IMR-90 (cell line): ENCODE measurements around the gene PDE4C. TPM values are rescaled to one million over a fixed set of nuclear protein-coding genes. Genes with fewer than 3 reads are reported as not detected.

Source experiments
- ATAC-seq: fragments of 200-7000 bp; cut with Tn5 transposase; 2 replicates; pipeline ENCODE4 v1.9.1; 2020; ENCODE audit warnings: low read depth, mild to moderate bottlenecking, moderate library complexity
- BruUV-seq: library from RNA; stranded (reverse); fragments of 400-500 nt; replicated peaks from 2 replicates; lab custom pipeline; 2021; lab: Mats Ljungman, UMichigan
- CTCF ChIA-PET: fragments of 300-600 bp; formaldehyde crosslinking; extraction: SDS; loops from one replicate; lab custom pipeline; 2021; ENCODE audit warnings: antibody characterized with exemption; lab: Yijun Ruan, JAX
- POLR2A ChIA-PET: fragments of 300-600 bp; sonication (Branson Sonifier 250); formaldehyde crosslinking; loops from one replicate; lab custom pipeline; 2022; ENCODE audit warnings: antibody characterized with exemption; ENCODE audit not compliant: unreplicated experiment; lab: Charles Lee
- DNase-seq: peaks from one replicate; pipeline ENCODE4 v3.0.0; 2013
- H2AFZ ChIP-seq: replicated peaks from 2 replicates; pipeline ENCODE3; 2013; ENCODE audit warnings: low read length, mild to moderate bottlenecking; ENCODE audit not compliant: poor library complexity
- H2AK5ac ChIP-seq: 2 replicates; pipeline ENCODE4 v1.6.1; 2013; ENCODE audit warnings: low read depth, low read length, inconsistent platforms
- H2AK9ac ChIP-seq: replicated peaks from 2 replicates; pipeline ENCODE3; 2013; ENCODE audit warnings: mild to moderate bottlenecking, low read depth, low read length, moderate library complexity; ENCODE audit not compliant: poor library complexity
- H2BK120ac ChIP-seq: 2 replicates; pipeline ENCODE4 v1.6.1; 2013; ENCODE audit warnings: low read depth, low read length, inconsistent platforms
- H2BK15ac ChIP-seq: 3 replicates; pipeline ENCODE4 v1.6.1; 2013; ENCODE audit warnings: low read depth, low read length, inconsistent platforms
- H2BK20ac ChIP-seq: 2 replicates; pipeline ENCODE4 v1.6.1; 2013; ENCODE audit warnings: low read depth, mild to moderate bottlenecking, inconsistent platforms, low read length, moderate library complexity
- H2BK5ac ChIP-seq: 2 replicates; pipeline ENCODE4 v1.6.1; 2013; ENCODE audit warnings: mild to moderate bottlenecking, low read depth, low read length, inconsistent platforms; ENCODE audit not compliant: poor library complexity, severe bottlenecking
- H3K14ac ChIP-seq: replicated peaks from 2 replicates; pipeline ENCODE4 v1.6.1; 2013; ENCODE audit warnings: low read depth, low read length, inconsistent platforms
- H3K18ac ChIP-seq: 2 replicates; pipeline ENCODE4 v1.6.1; 2013; ENCODE audit warnings: low read depth, low read length, control low read depth
- H3K23ac ChIP-seq: 2 replicates; pipeline ENCODE4 v1.6.1; 2013; ENCODE audit warnings: low read depth, low read length, inconsistent platforms
- H3K27ac ChIP-seq: 2 replicates; pipeline ENCODE4 v1.5.1; 2013; ENCODE audit warnings: mild to moderate bottlenecking, control low read depth, low read length; ENCODE audit not compliant: insufficient read depth
- H3K27me3 ChIP-seq: 2 replicates; pipeline ENCODE4 v1.6.1; 2013; ENCODE audit warnings: low read length; ENCODE audit not compliant: control insufficient read depth, insufficient read depth
- H3K36me3 ChIP-seq: 2 replicates; pipeline ENCODE4 v1.6.1; 2013; ENCODE audit warnings: low read length, mixed read lengths; ENCODE audit not compliant: control insufficient read depth, insufficient read depth
- H3K4ac ChIP-seq: 2 replicates; pipeline ENCODE4 v1.6.1; 2013; ENCODE audit warnings: low read depth, low read length, inconsistent platforms
- H3K4me1 ChIP-seq: 2 replicates; pipeline ENCODE4 v1.6.1; 2013; ENCODE audit warnings: low read length, mixed read lengths; ENCODE audit not compliant: control insufficient read depth, insufficient read depth
- H3K4me2 ChIP-seq: 2 replicates; pipeline ENCODE4 v1.6.1; 2013; ENCODE audit warnings: low read depth, mild to moderate bottlenecking, control low read depth, low read length, moderate library complexity
- H3K4me3 ChIP-seq: 2 replicates; pipeline ENCODE4 v1.5.1; 2013; ENCODE audit warnings: low read depth, mild to moderate bottlenecking, control low read depth, low read length, moderate library complexity; ENCODE audit not compliant: insufficient read depth
- H3K56ac ChIP-seq: 2 replicates; pipeline ENCODE4 v1.6.1; 2013; ENCODE audit warnings: low read length, inconsistent platforms; ENCODE audit not compliant: insufficient read depth; ENCODE audit errors: extremely low read depth
- H3K79me1 ChIP-seq, 2 experiments: 2 replicates each; pipeline ENCODE4 v1.6.1; 2013; ENCODE audit warnings: low read length in 2 of 2, inconsistent platforms in 1 of 2, low read depth in 1 of 2
- H3K9ac ChIP-seq: 2 replicates; pipeline ENCODE4 v1.6.1; 2013; ENCODE audit warnings: low read depth, low read length, control low read depth
- H3K9me1 ChIP-seq: 2 replicates; pipeline ENCODE4 v1.6.1; 2013; ENCODE audit warnings: low read length, inconsistent platforms; ENCODE audit not compliant: insufficient read depth
- H3K9me3 ChIP-seq: 2 replicates; pipeline ENCODE4 v1.6.1; 2013; ENCODE audit warnings: low read length; ENCODE audit not compliant: control insufficient read depth, insufficient read depth
- H4K20me1 ChIP-seq: 2 replicates; pipeline ENCODE4 v1.6.1; 2013; ENCODE audit warnings: low read length, inconsistent platforms; ENCODE audit not compliant: insufficient read depth
- H4K5ac ChIP-seq: 2 replicates; pipeline ENCODE4 v1.6.1; 2013; ENCODE audit warnings: mild to moderate bottlenecking, low read depth, low read length, control low read depth
- H4K8ac ChIP-seq, 2 experiments: 2 replicates each; pipeline ENCODE4 v1.6.1; 2013; ENCODE audit warnings: low read depth in 2 of 2, low read length in 2 of 2, control low read depth in 1 of 2, inconsistent platforms in 1 of 2
- H4K91ac ChIP-seq: 2 replicates; pipeline ENCODE4 v1.6.1; 2013; ENCODE audit warnings: low read depth, low read length, inconsistent platforms; ENCODE audit not compliant: insufficient read depth
- BHLHE40 ChIP-seq: fragments of 150-350 bp; IDR thresholded peaks from 2 replicates; pipeline ENCODE4 v1.6.1; 2016; ENCODE audit warnings: mild to moderate bottlenecking, low read depth, low read length
- CEBPB ChIP-seq: IDR thresholded peaks from 2 replicates; pipeline ENCODE4 v1.6.1; 2012; ENCODE audit warnings: low read depth, low read length, improper control_type of control experiment
- CHD1 ChIP-seq: IDR thresholded peaks from 2 replicates; pipeline ENCODE4 v1.6.1; 2012; ENCODE audit warnings: low read depth, low read length, improper control_type of control experiment
- FOS ChIP-seq: fragments of 150-350 bp; IDR thresholded peaks from 2 replicates; pipeline ENCODE4 v1.6.1; 2016; ENCODE audit warnings: low read depth, low read length
- MAFK ChIP-seq: IDR thresholded peaks from 2 replicates; pipeline ENCODE4 v1.6.1; 2012; ENCODE audit warnings: low read depth, low read length, improper control_type of control experiment
- MXI1 ChIP-seq: IDR thresholded peaks from 2 replicates; pipeline ENCODE4 v1.6.1; 2012; ENCODE audit warnings: low read depth, mild to moderate bottlenecking, low read length, moderate library complexity, borderline replicate concordance
- NFE2L2 ChIP-seq: fragments of 150-350 bp; IDR thresholded peaks from 2 replicates; pipeline ENCODE4 v1.6.1; 2016; ENCODE audit warnings: low read depth, mild to moderate bottlenecking, low read length
- POLR2A ChIP-seq: IDR thresholded peaks from 2 replicates; pipeline ENCODE4 v1.6.1; 2012; ENCODE audit warnings: mild to moderate bottlenecking, low read depth, low read length
- RAD21 ChIP-seq: IDR thresholded peaks from 2 replicates; pipeline ENCODE4 v1.6.1; 2012; ENCODE audit warnings: low read length, improper control_type of control experiment
- RCOR1 ChIP-seq: IDR thresholded peaks from 2 replicates; pipeline ENCODE4 v1.6.1; 2012; ENCODE audit warnings: mild to moderate bottlenecking, low read length, improper control_type of control experiment; ENCODE audit not compliant: insufficient replicate concordance
- RFX5 ChIP-seq: IDR thresholded peaks from 2 replicates; pipeline ENCODE4 v1.8.0; 2012; ENCODE audit warnings: low read depth, mild to moderate bottlenecking, low read length, moderate library complexity
- SMC3 ChIP-seq: fragments of 150-350 bp; IDR thresholded peaks from 2 replicates; pipeline ENCODE4 v1.6.1; 2016; ENCODE audit warnings: low read depth, mild to moderate bottlenecking, antibody characterized with exemption, low read length, moderate library complexity
- USF2 ChIP-seq: fragments of 150-350 bp; IDR thresholded peaks from 2 replicates; pipeline ENCODE4 v1.6.1; 2017; ENCODE audit warnings: mild to moderate bottlenecking, antibody characterized with exemption, low read length, low read depth
- WGBS, 2 experiments: methylation state at CpG; one replicate each; pipeline versions ENCODE4 v1.1.5 to v1.1.7; 2013; ENCODE audit warnings: missing lambda C conversion rate in 2 of 2; ENCODE audit not compliant: insufficient read length in 1 of 2; ENCODE audit errors: extremely low coverage in 2 of 2; 5-methylcytosine and 5-hydroxymethylcytosine counted together
- dilution Hi-C: fragments of 300-500 bp; cut with HindIII; formaldehyde crosslinking; loops from one replicate; pipeline ENCODE4 v1.14.3; 2018; ENCODE audit warnings: low sequenced_read_pairs; ENCODE audit not compliant: unreplicated experiment
- in situ Hi-C: fragments of 300-500 bp; cut with MboI; formaldehyde crosslinking; loops from 3 replicates; pipeline ENCODE4 v1.14.3; 2019; ENCODE audit warnings: low sequenced_read_pairs, inconsistent platforms, mixed read lengths
- intact Hi-C: fragments of 100-400 bp; cut with micrococcal nuclease; formaldehyde crosslinking; loops from 2 replicates; pipeline ENCODE4 v1.10.0; 2022
- polyA plus RNA-seq, 3 experiments: library from polyadenylated mRNA; depleted of rRNA; stranded (reverse); fragments of >200 nt; gene quantifications; 2 replicates each; pipeline ENCODE4 v1.2.3, GENCODE V29; 2012; ENCODE audit warnings: low replicate concordance in 1 of 3
- total RNA-seq: library from RNA; depleted of rRNA; stranded (reverse); fragments of >200 nt; gene quantifications from 2 replicates; pipeline ENCODE4 v1.2.3, GENCODE V29; 2012
- TF ChIP-seq, protein P1 (sequence below): fragments of 150-350 bp; IDR thresholded peaks from 2 replicates; pipeline ENCODE4 v1.6.1; 2016; ENCODE audit warnings: low read depth, mild to moderate bottlenecking, low read length, moderate library complexity, borderline replicate concordance
- TF ChIP-seq, protein P2 (sequence below): conservative IDR thresholded peaks from 2 replicates; pipeline ENCODE4 v1.5.1; 2012; ENCODE audit warnings: mild to moderate bottlenecking, low read depth, low read length, improper control_type of control experiment

PDE4C gene
- total and polyA plus RNA-seq, 2 of the 4 experiments (the other 2 are of a cell fraction) = 0.18 to 0.24 TPM

GRCh38 chr19:18196511-18196845, 29.8 kb downstream of the PDE4C start:
- no TSS peak for BruUV-seq
- Histone ChIP-seq H3K4me2 (no peak overlapping the region), H3K4me1 (peaks cover 8% of the 10 kb centered on the region), H3K36me3 (peaks cover 28% of the 10 kb centered on the region), H3K4me3 (no peak overlapping the region), H4K20me1 (peaks cover 8% of the 10 kb centered on the region), H2BK15ac (no peak overlapping the region), H3K27ac (no peak overlapping the region), H3K79me1 (peaks cover 7 to 20% of the 10 kb centered on the region in 2 experiments; a peak in 3 of 4 replicates), H3K56ac (no peak overlapping the region), H3K9ac (no peak overlapping the region), H3K4ac (no peak overlapping the region), H3K9me1 (peaks cover 8% of the 10 kb centered on the region; the same call in 1 of the 2 replicates), H2AK9ac (no peak overlapping the region), H3K23ac (no peak overlapping the region), H2BK20ac (no peak overlapping the region), H3K27me3 (no peaks in the 10 kb centered on the region), H2BK5ac (no peak overlapping the region), H3K9me3 (no peaks in the 10 kb centered on the region), H3K18ac (no peak overlapping the region), H3K14ac (no peak overlapping the region), H2BK120ac (no peak overlapping the region), H4K91ac (no peak overlapping the region), H2AK5ac (no peak overlapping the region), H4K8ac (no peak overlapping the region), H4K5ac (no peak overlapping the region), H2AFZ (no peak overlapping the region)
- intact Hi-C loops = no loop called here
- TF ChIP-seq, protein P1, sequence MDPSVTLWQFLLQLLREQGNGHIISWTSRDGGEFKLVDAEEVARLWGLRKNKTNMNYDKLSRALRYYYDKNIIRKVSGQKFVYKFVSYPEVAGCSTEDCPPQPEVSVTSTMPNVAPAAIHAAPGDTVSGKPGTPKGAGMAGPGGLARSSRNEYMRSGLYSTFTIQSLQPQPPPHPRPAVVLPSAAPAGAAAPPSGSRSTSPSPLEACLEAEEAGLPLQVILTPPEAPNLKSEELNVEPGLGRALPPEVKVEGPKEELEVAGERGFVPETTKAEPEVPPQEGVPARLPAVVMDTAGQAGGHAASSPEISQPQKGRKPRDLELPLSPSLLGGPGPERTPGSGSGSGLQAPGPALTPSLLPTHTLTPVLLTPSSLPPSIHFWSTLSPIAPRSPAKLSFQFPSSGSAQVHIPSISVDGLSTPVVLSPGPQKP = no peak
- TF ChIP-seq SMC3 = no peak
- no peak for TF ChIP-seq POLR2A
- TF ChIP-seq MXI1 = no peak
- no peak for TF ChIP-seq CEBPB
- no peak for TF ChIP-seq FOS
- TF ChIP-seq MAFK = no peak
- TF ChIP-seq RCOR1 = no peak
- TF ChIP-seq, protein P2, sequence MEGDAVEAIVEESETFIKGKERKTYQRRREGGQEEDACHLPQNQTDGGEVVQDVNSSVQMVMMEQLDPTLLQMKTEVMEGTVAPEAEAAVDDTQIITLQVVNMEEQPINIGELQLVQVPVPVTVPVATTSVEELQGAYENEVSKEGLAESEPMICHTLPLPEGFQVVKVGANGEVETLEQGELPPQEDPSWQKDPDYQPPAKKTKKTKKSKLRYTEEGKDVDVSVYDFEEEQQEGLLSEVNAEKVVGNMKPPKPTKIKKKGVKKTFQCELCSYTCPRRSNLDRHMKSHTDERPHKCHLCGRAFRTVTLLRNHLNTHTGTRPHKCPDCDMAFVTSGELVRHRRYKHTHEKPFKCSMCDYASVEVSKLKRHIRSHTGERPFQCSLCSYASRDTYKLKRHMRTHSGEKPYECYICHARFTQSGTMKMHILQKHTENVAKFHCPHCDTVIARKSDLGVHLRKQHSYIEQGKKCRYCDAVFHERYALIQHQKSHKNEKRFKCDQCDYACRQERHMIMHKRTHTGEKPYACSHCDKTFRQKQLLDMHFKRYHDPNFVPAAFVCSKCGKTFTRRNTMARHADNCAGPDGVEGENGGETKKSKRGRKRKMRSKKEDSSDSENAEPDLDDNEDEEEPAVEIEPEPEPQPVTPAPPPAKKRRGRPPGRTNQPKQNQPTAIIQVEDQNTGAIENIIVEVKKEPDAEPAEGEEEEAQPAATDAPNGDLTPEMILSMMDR = no peak
- TF ChIP-seq USF2 = no peak
- TF ChIP-seq NFE2L2 = no peak
- no peak for TF ChIP-seq BHLHE40
- no peak for TF ChIP-seq RFX5
- no peak for TF ChIP-seq CHD1
- TF ChIP-seq RAD21 = no peak
- in situ Hi-C loops = loop anchor here (5.0 to 10.0 kb wide), 3 partner anchors 46 to 218 kb away; partner anchors contain the start of genes LSM4 and SSBP4
- ChIA-PET CTCF (no interaction called here), POLR2A (no interaction called here)
- WGBS, 2 experiments = no CpG with 5 or more reads among the region's 7 CpGs
- DNase-seq = no peak
- ATAC-seq = no peak
- dilution Hi-C loops = no loop called here
